ENCODE results near the gene CYTH4. TPM values are rescaled to one million over a fixed set of nuclear protein-coding genes. Genes with fewer than 3 reads are reported as not detected.

CYTH4 gene
- total RNA-seq, 1 donor from 2014 or later = not detected

DNA sequence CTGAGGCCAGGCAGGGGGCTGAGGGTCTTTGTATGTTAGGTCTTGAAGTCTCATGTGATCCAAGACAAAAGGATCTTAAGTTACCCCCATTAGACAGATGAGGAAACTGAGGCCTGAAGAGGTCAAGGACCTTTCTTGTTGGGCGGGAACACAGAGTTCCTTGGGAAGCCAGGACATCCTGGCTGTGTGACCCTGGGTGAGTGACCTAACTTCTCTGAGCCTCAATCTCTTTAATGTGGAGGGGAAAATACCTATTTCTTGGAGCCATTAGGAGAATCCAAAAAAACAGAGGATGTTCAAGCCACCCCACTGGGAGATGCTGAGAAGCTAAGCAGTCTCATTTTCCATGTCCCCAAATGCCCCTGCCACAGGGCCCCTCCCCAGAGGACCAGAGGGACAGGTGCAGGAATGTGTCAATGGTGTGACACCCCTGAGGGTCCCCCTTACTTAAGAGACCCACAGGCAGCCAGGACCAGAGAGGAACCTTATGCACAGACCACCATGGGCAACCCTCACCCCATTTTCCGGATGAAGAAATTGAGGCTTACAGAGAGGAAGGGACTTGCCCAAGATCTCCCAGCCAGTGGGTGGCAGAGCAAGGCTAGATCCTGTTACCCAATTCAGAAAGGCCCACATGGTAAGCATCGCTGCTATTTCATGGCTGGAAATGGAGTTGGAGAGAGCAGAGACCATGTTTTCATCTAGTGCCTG lies 46.3 kb upstream of the CYTH4 start:
- Mint-ChIP-seq H3K27ac (ENCODE audit: unreplicated experiment) (no peak overlapping the region), H3K4me1 (ENCODE audit: low read depth, unreplicated experiment) (peaks cover 9% of the 10 kb centered on the region), H3K9me3 (ENCODE audit: unreplicated experiment) (peaks cover 9% of the 10 kb centered on the region), H3K4me3 (ENCODE audit: unreplicated experiment) (no peak overlapping the region), H3K27me3 (ENCODE audit: unreplicated experiment) (peaks cover 16% of the 10 kb centered on the region), H3K36me3 (ENCODE audit: unreplicated experiment) (no peaks in the 10 kb centered on the region)
- TF ChIP-seq, protein P1, sequence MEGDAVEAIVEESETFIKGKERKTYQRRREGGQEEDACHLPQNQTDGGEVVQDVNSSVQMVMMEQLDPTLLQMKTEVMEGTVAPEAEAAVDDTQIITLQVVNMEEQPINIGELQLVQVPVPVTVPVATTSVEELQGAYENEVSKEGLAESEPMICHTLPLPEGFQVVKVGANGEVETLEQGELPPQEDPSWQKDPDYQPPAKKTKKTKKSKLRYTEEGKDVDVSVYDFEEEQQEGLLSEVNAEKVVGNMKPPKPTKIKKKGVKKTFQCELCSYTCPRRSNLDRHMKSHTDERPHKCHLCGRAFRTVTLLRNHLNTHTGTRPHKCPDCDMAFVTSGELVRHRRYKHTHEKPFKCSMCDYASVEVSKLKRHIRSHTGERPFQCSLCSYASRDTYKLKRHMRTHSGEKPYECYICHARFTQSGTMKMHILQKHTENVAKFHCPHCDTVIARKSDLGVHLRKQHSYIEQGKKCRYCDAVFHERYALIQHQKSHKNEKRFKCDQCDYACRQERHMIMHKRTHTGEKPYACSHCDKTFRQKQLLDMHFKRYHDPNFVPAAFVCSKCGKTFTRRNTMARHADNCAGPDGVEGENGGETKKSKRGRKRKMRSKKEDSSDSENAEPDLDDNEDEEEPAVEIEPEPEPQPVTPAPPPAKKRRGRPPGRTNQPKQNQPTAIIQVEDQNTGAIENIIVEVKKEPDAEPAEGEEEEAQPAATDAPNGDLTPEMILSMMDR (IDR thresholded peaks at IDR 0.05; ENCODE audit: partially characterized antibody, unreplicated experiment) = no peak
- no peak for DNase-seq

DNA sequence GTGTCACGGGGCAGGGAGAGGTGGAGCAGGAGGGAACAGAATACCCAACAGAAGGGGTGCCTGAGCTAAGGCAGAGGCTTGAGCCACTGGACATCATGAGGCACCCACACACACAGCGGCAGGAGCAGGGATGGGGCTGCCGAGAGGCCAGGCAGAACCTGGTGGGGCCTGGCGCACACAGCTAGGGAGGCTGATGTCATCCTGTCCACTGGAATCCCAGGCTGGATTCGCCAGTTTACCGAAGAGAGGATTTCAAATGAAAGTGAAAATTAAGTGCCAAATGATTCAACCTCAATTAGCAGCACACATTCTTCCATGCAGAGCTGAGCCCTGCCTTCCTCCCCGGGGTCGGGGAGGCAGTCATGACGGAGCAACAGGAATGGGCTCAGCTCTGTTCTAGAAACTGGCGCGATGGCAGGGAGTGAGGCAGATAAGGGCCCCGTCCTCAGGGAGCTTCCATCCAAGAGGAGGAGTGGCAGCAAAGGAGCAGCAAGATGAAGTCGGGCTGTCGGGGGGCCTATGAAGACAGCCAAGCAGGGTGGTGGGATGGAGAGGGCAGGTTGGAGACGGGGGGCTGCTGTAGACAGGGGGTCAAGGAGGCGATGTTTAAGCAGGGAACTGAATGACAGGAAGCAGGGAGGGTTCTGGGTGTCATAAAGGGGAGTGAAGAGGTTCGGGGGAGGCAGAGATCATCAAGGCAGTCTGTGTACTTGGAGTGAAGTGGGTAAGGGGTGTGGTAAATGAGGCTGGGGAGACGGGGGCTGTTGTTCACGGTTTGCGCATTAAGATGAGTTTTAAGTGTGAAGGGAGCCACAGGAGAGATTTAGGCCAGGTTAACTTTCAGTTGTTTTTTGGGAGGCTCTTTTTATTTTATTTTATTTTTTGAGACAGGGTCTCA lies 44.7 kb upstream of the CYTH4 start:
- Mint-ChIP-seq H3K27me3 (ENCODE audit: unreplicated experiment) (peaks cover 14% of the 10 kb centered on the region), H3K4me1 (ENCODE audit: low read depth, unreplicated experiment) (peaks cover 12% of the 10 kb centered on the region), H3K36me3 (ENCODE audit: unreplicated experiment) (no peaks in the 10 kb centered on the region), H3K4me3 (ENCODE audit: unreplicated experiment) (no peak overlapping the region), H3K27ac (ENCODE audit: unreplicated experiment) (no peak overlapping the region), H3K9me3 (ENCODE audit: unreplicated experiment) (peaks cover 9% of the 10 kb centered on the region)
- TF ChIP-seq, protein P1 (IDR thresholded peaks at IDR 0.05; ENCODE audit: partially characterized antibody, unreplicated experiment) = no peak
- DNase-seq = no peak

DNA sequence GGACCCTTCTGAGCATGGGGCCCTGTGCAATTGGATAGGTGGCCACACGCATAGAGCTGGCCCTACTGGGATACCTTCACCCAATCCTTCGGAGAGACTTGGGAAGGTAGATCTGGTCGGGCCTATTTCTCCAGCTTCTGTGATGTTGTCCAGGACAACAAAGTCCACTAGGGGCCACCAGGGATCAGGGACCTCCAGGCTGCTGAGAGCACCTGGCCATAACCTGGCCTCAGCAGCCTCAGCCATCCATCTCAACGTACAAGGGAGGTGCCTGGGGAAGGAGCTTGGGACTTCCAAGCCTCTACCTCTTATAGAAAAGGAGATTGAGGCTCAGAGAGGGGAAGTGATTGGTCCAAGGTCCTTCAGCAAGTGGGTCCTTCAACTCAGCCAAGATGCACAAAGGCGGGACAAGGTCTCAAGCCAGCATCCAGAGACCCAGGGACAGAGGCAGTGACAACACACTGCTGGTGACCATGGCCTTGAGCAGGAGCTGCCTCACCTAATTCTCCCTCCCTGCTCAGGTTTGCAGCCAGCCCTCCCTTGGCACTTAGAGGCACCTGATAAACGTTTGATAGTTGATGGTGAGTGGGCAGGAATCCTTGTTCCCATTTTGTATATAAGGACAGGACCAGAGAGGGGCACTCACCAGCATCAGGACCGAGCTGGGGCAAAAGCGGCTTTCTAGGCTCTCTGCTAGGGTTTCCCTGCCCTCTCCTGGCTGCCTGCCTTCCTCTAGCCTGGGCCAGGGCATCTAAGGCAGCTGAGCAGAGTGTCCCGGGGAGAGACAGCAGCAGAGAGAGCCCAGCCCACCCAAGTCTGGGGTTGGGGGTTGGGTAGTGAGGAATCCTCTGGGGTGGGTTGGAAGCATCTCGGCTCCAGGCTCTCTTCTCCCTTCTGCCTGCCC lies 42.7 kb upstream of the CYTH4 start:
- Mint-ChIP-seq H3K27me3 (ENCODE audit: unreplicated experiment) (peaks cover 5% of the 10 kb centered on the region), H3K4me3 (ENCODE audit: unreplicated experiment) (no peak overlapping the region), H3K27ac (ENCODE audit: unreplicated experiment) (no peak overlapping the region), H3K4me1 (ENCODE audit: low read depth, unreplicated experiment) (peaks cover 13% of the 10 kb centered on the region), H3K36me3 (ENCODE audit: unreplicated experiment) (no peaks in the 10 kb centered on the region), H3K9me3 (ENCODE audit: unreplicated experiment) (peaks cover 5% of the 10 kb centered on the region)
- no peak for DNase-seq
- TF ChIP-seq, protein P1 (IDR thresholded peaks at IDR 0.05; ENCODE audit: partially characterized antibody, unreplicated experiment) = no peak

DNA sequence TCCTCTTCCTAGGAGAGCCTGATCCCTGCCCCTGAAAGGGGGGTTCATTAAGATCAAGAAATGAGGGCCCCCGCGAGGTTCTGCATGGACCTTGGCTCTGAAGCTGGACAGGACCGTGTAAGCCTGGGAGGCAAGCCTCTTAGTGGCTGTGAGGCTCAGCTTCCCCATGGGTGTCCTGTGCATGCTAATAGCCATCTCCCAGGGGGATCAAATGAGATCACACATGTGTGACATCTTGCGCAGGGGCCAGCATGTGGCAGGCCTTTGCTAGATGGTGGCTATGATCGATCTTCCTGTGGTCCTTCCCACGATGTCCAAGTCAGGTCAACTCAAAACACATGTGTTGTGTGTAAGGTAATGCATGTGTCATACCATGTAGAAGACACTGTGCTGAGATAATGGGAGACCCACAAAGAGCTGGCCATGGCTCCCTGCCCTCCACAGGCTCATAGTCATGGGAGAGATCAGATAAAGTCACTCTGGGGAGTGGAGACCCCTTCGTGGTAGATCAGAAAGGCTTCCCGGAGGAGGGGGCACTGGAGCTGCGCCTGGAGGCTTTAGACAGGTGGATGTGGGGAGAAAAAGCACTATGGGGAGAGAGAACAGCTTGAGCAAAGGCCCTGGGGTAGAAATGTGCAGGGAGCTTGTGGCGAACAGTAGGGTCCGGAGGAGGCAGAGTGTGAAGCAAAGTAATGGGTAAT lies 41.9 kb upstream of the CYTH4 start:
- Mint-ChIP-seq H3K27me3 (ENCODE audit: unreplicated experiment) (peaks cover 2% of the 10 kb centered on the region), H3K4me1 (ENCODE audit: low read depth, unreplicated experiment) (peaks cover 13% of the 10 kb centered on the region), H3K4me3 (ENCODE audit: unreplicated experiment) (no peak overlapping the region), H3K9me3 (ENCODE audit: unreplicated experiment) (peaks cover 5% of the 10 kb centered on the region), H3K27ac (ENCODE audit: unreplicated experiment) (no peak overlapping the region), H3K36me3 (ENCODE audit: unreplicated experiment) (no peaks in the 10 kb centered on the region)
- TF ChIP-seq, protein P1 (IDR thresholded peaks at IDR 0.05; ENCODE audit: partially characterized antibody, unreplicated experiment) = no peak
- DNase-seq = no peak
